Neural crest cell (in vitro differentiated cells): ENCODE data around the gene CERS5. TPM values are rescaled to one million over a fixed set of nuclear protein-coding genes. Genes with fewer than 3 reads are reported as not detected.
A peak's percentile ranks its signal among the peaks of the same experiment; 100 is the strongest.

ENCODE experiments used
- DNase-seq: peaks from one replicate; pipeline ENCODE4 v3.0.0; 2021; ENCODE audit warnings: low read depth, mixed read lengths, low spot score
- H3K27ac Mint-ChIP-seq: one replicate; pipeline ENCODE4 v1.8.0; 2021; ENCODE audit warnings: mild to moderate bottlenecking, mixed read lengths; ENCODE audit not compliant: unreplicated experiment
- H3K27me3 Mint-ChIP-seq: 2 replicates; pipeline ENCODE4 v1.8.0; 2021; ENCODE audit warnings: low read depth, mild to moderate bottlenecking, mixed read lengths
- H3K36me3 Mint-ChIP-seq: 2 replicates; pipeline ENCODE4 v1.8.0; 2021; ENCODE audit warnings: low read depth, mild to moderate bottlenecking, mixed read lengths
- H3K4me1 Mint-ChIP-seq: 2 replicates; pipeline ENCODE4 v1.8.0; 2021; ENCODE audit warnings: mixed read lengths
- H3K4me3 Mint-ChIP-seq: one replicate; pipeline ENCODE4 v1.8.0; 2021; ENCODE audit warnings: mild to moderate bottlenecking, mixed read lengths
- H3K9me3 Mint-ChIP-seq: 2 replicates; pipeline ENCODE4 v1.8.0; 2021; ENCODE audit warnings: mixed read lengths
- CTCF ChIP-seq: fragments of 200-600 bp; sonication (generic); conservative IDR thresholded peaks from 2 replicates; pipeline ENCODE4 v1.5.0; 2021; ENCODE audit warnings: antibody characterized with exemption, mild to moderate bottlenecking
- total RNA-seq: library from RNA; stranded (reverse); gene quantifications from 2 replicates; pipeline ENCODE4 v1.2.1, GENCODE V29; 2021

CERS5 gene
- total RNA-seq, 1 donor from 2014 or later: 61.7 TPM

GRCh38 chr12:50110762-50111351 is 56.3 kb downstream of the CERS5 start:
- peak overlapping the region; percentile 19 for H3K27ac Mint-ChIP-seq
- H3K36me3 Mint-ChIP-seq: no peaks in the 10 kb centered on the region
- no peak for TF ChIP-seq CTCF
- H3K27me3 Mint-ChIP-seq: no peaks in the 10 kb centered on the region
- H3K4me1 Mint-ChIP-seq: peaks cover 30% of the 10 kb centered on the region
- DNase-seq: no peak
- peak overlapping the region; percentile 97 for H3K4me3 Mint-ChIP-seq
- no peaks in the 10 kb centered on the region for H3K9me3 Mint-ChIP-seq

- Mint-ChIP-seq H3K4me3 (peak overlapping the region; percentile 28), H3K27me3 (no peaks in the 10 kb centered on the region), H3K4me1 (peaks cover 30% of the 10 kb centered on the region), H3K27ac (peak overlapping the region; percentile 51), H3K36me3 (no peaks in the 10 kb centered on the region), H3K9me3 (no peaks in the 10 kb centered on the region)
- no peak for DNase-seq
- TF ChIP-seq CTCF: no peak
Measured at GRCh38 chr12:50110127-50110761, 56.9 kb downstream of the CERS5 start.

GRCh38 chr12:50109319-50109718 is 57.9 kb downstream of the CERS5 start:
- Mint-ChIP-seq H3K9me3 (no peaks in the 10 kb centered on the region), H3K4me1 (peaks cover 27% of the 10 kb centered on the region), H3K27me3 (no peaks in the 10 kb centered on the region), H3K4me3 (no peak overlapping the region), H3K27ac (no peak overlapping the region), H3K36me3 (no peaks in the 10 kb centered on the region)
- TF ChIP-seq CTCF: no peak
- DNase-seq: no peak

- TF ChIP-seq CTCF: no peak
- Mint-ChIP-seq H3K27me3 (no peaks in the 10 kb centered on the region), H3K4me1 (peaks cover 21% of the 10 kb centered on the region), H3K9me3 (no peaks in the 10 kb centered on the region), H3K4me3 (no peak overlapping the region), H3K36me3 (no peaks in the 10 kb centered on the region), H3K27ac (no peak overlapping the region)
- no peak for DNase-seq
Measured at GRCh38 chr12:50107416-50108268, 59.5 kb downstream of the CERS5 start.

GRCh38 chr12:50106907-50107306 is 60.3 kb downstream of the CERS5 start:
- Mint-ChIP-seq H3K4me3 (no peak overlapping the region), H3K9me3 (no peaks in the 10 kb centered on the region)

More at GRCh38 chr12:50106907-50107306, 60.3 kb downstream of the CERS5 start:
- peaks cover 16% of the 10 kb centered on the region for H3K4me1 Mint-ChIP-seq
- TF ChIP-seq CTCF: no peak
- no peak for DNase-seq
- no peak overlapping the region for H3K27ac Mint-ChIP-seq
- no peaks in the 10 kb centered on the region for H3K27me3 Mint-ChIP-seq
- no peaks in the 10 kb centered on the region for H3K36me3 Mint-ChIP-seq
